NCI-H1105 (cell line): ENCODE data around the gene NEIL1.
"Not testable (repeated sequence)": the region's sequence is repeated elsewhere in the genome, so short reads cannot be mapped to it uniquely, and the experiment has no call there.

Source experiments
- DNase-seq: peaks from one replicate; lab custom pipeline; 2025; lab: John Stamatoyannopoulos, UW

The NEIL1 gene

GRCh38 chr15:75380773-75381172, 33.9 kb downstream of the NEIL1 start:
- no peak for DNase-seq

- DNase-seq = not testable (repeated sequence)
Measured at GRCh38 chr15:75383986-75384385, 37.1 kb downstream of the NEIL1 start.

GRCh38 chr15:75389791-75390382, 43.0 kb downstream of the NEIL1 start:
- DNase-seq = no peak

GRCh38 chr15:75397494-75397893, 50.7 kb downstream of the NEIL1 start:
- no peak for DNase-seq

GRCh38 chr15:75403892-75404291, 57.1 kb downstream of the NEIL1 start:
- no peak for DNase-seq
